Frontal cortex (tissue), 4 donors: ENCODE measurements around the gene DHX16. TPM values are rescaled to one million over a fixed set of nuclear protein-coding genes. Genes with fewer than 3 reads are reported as not detected.
"Not testable (repeated sequence)": the region's sequence is repeated elsewhere in the genome, so short reads cannot be mapped to it uniquely, and the experiment has no call there.

Experiments
- DNase-seq, 2 donors: peaks; one replicate each; pipeline ENCODE4 v3.0.0; 2012; ENCODE audit warnings: low spot score in 2 of 2
- FAIRE-seq: peaks from 2 replicates; lab custom pipeline; 2012; peaks lifted over from hg19 to GRCh38; lab: Jason Lieb, UNC
- total RNA-seq: library from RNA; depleted of rRNA; stranded (reverse); fragments of >200 nt; gene quantifications from one replicate; pipeline ENCODE4 v1.2.3, GENCODE V29; 2014
- donor health status: control.
- donor health status: control.
- donor health status: control.

DHX16 gene
- 22.4 TPM for total RNA-seq

GRCh38 chr6:30672445-30673253 lies at the start of gene DHX16:
DHX16 (minus strand) TSS chr6:30673006; CDS start chr6:30672841, 165 bp downstream.
- FAIRE-seq (no peak), DNase-seq (peak; percentile 83 to 87)

DNA sequence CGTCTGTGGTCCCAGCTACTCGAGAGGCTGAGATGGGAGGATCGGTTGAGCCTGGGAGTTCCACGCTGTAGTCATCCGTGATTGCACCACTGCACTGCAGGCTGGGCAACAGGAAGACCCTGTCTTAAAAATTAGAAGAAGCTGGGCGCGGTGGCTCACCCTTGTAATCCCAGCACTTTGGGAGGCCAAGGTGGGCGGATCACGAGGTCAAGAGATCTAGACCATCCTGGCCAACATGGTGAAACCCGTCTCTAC lies 49.1 kb upstream of the DHX16 start:
- FAIRE-seq, DNase-seq: not testable (repeated sequence)

GRCh38 chr6:30721198-30722024 lies 48.6 kb upstream of the DHX16 start:
- DNase-seq = peak; percentile 84 to 90
- no peak for FAIRE-seq

DNA sequence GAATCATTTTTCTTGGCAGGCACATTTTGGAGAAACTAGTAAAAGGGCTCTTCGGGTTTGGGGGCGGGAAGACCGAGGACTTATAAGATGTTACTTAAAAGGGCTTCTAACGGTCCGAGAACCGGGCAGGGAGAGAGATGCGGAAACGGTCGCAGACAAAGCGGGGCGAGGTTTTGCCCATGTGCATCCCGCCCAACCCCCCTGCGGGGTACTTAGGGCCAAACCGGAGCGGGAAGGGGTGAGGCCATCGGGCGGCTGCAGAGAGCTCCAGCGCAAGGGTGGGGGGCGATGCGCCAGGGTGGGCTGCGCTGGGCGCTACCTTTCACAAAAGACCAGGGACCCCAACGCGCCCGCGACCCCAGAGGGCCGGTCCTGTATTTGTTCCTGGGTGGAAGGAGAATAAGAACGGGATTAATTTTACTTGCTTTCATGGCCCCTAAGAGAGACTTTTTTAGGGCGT lies 48.0 kb upstream of the DHX16 start:
- DNase-seq (peak in 1 of 2 donors; percentile 48), FAIRE-seq (no peak)

DNA sequence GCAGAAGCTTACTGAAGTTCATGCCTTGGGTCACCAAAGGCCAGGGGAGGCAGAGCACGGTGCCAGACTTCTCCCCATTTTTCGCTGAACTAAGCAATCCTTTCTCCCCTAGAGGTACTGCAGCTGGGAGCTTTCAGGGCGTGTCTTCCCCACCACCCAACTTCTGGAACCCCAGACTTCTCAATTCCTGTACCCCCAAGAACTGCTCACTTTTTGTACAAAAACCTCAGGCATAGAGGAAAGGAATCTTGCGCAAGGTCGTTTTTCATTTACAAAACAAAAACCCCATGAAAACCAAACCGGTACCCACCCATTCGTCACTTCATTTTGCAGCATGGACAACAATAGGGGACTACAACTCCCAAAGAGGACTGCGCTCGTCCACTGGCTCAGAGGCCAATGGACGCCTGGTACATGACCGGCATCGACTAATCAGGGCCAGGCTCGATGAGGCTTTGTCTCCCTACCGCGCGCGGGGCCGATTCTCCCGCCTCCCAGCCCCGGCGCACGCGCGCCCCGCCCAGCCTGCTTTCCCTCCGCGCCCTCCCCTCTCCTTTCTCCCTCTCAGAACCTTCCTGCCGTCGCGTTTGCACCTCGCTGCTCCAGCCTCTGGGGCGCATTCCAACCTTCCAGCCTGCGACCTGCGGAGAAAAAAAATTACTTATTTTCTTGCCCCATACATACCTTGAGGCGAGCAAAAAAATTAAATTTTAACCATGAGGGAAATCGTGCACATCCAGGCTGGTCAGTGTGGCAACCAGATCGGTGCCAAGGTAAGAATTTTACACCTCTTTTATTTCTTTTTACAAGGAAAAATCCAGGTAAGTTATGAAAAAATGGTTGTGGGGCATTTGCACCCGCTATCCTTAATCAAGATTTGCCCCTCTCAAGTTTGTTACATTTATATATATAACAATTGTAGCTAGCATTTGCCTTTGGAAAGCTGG lies 47.3 kb upstream of the DHX16 start, which contains the start of gene TUBB:
Gene TUBB (plus strand): TSS at position 562 of the 947 bp plus-strand sequence. CDS start 155 bp downstream, at position 717.
- no peak for FAIRE-seq

DNA sequence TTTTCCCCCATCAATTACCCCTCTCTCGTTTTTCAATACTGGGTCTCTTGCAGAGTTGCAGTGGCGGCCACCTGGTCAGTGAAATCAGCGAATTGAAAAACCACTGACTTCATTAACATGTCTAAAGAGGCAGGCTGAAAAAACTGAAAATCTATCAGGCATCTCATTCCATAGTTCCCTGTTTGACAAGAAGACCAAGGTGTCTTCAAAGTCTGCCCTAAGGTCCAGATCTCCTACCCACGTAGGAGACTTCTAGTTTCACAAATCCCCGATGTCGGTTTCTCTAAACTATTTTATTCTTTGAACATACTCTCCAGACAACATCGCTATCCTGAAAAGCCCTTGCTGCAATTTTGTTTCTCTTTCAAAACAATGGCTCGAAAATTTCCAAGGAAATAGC lies 46.5 kb upstream of the DHX16 start:
- no peak for DNase-seq
- FAIRE-seq = no peak

More for the DNA sequence above, 47.3 kb upstream of the DHX16 start, which contains the start of gene TUBB:
- DNase-seq = peak; percentile 86 to 89

DNA sequence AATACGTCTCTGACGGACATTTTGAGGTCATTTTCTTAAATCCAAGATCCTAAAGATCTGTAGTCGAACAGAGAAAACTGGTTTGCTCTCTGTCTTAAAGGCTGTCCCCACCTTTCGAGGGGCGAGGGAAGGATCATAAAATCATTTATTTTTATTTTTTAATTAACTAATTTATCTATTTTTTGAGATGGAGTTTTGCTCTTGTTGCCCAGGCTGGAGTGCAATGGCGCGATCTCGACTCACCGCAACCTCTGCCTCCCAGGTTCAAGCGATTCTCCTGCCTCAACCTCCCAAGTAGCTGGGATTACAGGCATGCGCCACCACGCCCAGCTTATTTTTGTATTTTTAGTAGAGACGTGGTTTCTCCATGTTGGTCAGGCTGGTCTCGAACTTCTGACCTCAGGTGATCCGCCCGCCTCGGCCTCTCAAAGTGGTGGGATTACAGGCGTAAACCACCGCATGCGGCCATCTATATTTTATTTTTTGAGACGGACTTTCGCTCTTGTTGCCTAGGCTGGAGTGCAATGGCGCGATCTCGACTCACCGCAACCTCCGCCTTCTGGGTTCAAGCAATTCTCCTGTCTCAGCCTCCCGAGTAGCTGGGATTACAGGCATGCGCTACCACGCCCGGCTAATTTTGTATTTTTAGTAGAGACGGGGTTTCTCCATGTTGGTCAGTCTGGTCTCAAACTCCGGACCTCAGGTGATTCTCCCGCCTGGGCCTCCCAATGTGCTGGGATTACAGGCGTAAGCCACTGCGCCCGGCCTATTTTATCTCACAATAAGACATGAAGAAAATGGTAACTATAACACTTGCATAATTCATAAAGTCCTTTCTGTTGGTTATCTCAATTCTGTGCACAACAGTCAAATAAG lies 45.3 kb upstream of the DHX16 start:
- not testable (repeated sequence) for FAIRE-seq, DNase-seq

- FAIRE-seq = peak; percentile 84
- peak; percentile 83 to 90 for DNase-seq
Observed at GRCh38 chr6:30717129-30717844, 44.5 kb upstream of the DHX16 start, which contains the start of gene MDC1. MDC1 (minus strand) TSS chr6:30717281; CDS start chr6:30715175, 2,106 bp downstream.

DNA sequence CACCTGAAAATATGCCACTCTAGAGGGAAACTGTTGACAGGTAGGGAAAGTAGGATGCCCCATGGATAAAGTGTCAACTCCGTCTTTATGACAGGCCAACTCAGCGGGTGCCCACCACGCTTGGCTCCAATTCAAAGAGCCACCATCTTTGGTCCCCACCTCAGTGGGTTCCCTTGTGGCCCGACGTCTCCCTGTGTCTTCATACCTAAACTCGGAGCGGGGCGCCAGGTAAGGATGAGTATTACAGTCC lies 44.0 kb upstream of the DHX16 start:
- FAIRE-seq (no peak), DNase-seq (no peak)

GRCh38 chr6:30714263-30714662 lies 41.5 kb upstream of the DHX16 start:
- no peak for DNase-seq
- no peak for FAIRE-seq

DNA sequence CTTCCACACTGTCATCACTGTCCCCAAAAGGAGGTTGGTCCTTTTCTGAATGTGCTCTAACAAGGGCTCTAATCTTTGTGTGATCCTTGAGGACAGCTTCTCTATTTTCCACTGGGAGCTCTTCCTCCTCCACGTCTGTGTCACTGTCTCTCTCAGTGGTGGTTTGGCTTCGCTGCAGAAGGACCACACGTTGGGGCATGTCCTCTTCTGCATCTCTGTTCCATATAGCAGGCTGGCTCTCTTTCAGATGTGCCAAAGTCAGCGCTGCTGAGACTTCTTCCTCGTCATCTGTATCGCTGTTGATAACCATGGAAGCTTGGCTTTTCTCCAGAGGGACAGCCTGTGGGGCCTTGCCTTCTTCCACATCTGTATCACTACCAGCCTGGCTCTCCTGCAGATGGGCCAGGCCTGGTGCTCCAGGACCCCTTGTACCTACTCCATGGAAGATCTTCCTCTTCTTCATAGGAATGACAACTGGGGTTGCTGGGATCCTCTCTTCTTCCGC lies 39.7 kb upstream of the DHX16 start:
- FAIRE-seq = no peak
- no peak for DNase-seq

DNA sequence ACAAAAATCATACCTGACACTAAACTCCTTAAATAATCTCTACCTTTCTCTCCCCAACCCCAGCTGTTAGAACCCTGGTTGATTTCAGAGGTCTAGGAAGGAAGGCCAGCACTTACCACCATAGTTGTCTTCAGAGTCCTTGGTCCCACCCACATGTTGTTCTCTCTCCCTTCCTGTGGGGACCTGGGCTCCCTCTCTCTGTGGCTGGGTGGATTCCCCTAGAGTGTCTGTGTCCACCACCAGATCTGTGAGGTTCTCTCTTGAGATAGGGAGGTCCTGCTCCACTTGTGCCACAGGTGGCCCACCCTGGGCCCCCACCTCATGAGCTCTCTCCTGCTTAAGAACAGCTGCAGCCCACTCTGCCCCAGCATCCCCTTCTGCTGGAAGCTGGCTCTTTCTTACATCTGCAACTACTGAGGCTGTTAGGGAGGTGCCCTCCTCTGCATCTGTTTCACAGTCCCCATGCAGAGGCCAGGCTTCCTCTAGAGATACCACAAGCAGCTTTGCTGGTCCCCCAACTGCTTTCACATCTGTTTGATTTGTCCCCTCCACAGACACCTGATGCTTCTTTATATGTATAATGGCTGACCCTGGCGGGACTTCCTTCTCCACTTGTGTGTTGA lies 39.1 kb upstream of the DHX16 start:
- FAIRE-seq = no peak

DNA sequence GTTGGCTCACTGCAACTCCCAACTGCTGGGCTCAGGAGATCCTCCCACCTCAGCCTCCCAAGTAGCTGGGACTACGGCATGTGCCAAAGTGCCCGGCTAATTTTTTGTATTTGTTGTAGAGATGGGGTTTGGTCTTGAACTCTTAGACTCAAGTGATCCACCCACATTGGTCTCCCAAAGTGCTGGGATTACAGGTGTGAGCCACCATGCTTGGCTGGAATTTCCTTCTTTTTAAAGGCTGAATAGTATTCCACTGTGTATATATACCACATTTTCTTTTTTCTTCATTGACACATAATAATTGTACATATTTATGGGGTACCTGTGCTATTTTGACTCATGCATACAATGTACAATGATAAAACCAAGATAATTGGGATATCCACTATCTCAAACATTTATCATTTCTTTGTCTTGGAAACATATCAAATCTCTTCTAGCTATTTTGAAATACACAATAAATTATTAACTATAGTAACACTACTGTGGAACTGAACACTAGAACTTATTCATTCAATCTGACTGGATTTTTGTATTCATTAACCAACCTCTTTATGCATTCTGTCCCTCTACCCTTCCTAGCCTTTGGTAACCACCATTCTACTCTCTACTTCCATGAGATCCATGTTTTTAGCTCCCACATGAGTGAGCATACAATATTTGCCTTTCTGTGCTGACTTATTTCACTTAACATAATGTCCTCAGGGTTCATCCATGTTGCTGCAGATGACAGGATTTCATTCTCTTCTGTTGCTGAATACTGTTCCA lies 36.5 kb upstream of the DHX16 start:
- FAIRE-seq (no peak), DNase-seq (no peak)

More for the DNA sequence above, 39.1 kb upstream of the DHX16 start:
- no peak for DNase-seq

DNA sequence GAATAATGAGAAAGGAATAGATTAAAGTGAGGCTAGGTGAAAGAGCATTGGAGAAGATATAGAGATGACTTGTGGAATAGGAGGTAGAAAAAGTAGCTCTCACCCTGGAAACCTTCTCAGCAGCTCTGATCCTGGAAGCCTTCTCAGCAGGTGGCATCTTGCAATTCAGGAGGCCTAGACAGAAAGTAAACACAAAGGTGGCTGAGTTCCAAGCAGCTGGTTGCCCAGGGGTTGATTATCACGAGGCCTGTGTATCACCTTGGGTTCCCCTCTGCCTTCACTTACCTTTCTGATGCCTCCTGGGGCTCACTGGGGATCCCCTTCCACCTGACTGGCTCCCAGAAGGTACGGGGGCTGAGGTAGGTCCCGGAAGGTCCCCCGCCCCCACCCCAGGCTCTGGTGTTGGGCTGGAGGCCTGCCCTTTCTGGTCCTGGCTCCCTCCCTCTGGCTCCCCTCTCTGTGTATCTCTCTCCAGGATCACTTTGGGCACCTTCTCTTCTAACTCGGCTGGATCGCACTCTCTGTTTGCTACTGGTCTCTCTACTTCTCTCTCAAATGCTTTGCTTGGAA lies 34.6 kb upstream of the DHX16 start:
- no peak for FAIRE-seq
- DNase-seq = no peak

DNA sequence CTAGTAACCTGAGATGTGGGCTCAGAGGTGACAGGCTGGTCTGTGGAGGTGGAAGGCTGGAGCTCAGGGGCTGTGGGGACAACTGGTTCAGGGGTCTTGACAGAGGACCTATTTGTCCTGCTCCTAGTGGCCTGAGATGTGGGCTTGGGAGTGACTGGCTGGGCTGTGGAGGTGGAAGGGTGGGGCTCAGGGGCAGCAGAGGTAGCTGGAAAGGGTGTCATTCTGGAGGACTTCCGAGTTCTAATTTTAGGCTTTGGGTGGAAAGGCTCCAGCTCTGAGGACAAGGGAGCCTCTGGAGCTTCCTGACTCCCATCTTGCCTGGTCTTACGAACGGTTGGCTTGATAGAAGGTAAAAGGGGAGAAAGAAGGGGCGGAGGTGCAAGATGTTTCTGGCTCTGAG lies 32.8 kb upstream of the DHX16 start:
- FAIRE-seq (no peak), DNase-seq (no peak)

DNA sequence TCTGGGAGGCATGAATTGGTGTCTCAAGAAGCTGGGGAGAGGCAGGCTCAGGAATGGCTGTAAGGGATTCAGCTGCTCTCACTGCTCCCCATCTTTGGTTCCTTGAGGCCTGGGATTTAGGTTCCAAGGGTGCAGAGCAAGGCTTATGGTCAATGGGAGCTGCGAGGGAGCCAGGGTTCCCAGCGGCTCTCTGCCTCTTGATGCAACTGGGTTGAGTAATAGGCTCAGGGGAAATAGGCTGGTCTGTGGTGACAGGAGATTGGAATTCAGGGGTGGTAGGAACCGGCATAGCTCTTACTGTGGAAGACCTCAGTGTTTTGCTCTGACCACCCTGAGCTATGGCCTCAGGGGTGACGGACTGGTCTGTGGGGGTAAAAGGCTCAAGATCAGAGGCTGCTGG lies 31.0 kb upstream of the DHX16 start:
- FAIRE-seq = no peak

GRCh38 chr6:30703011-30703410 lies 30.2 kb upstream of the DHX16 start:
- no peak for FAIRE-seq
- no peak for DNase-seq

More for the DNA sequence above, 31.0 kb upstream of the DHX16 start:
- DNase-seq = no peak
